OCI-LY7 (cell line): ENCODE measurements around the gene KRT38.

ENCODE experiments used
- EZH2phosphoT487 ChIP-seq: fragments of 200-600 bp; sonication (generic); IDR thresholded peaks from 2 replicates; pipeline ENCODE4 v1.6.1; 2018; ENCODE audit warnings: low read depth, borderline replicate concordance, mild to moderate bottlenecking, mixed run types, antibody characterized with exemption, low read length, moderate library complexity, mixed read lengths
- TF ChIP-seq, protein P1 (sequence below): fragments of 200-600 bp; sonication (generic); conservative IDR thresholded peaks from 2 replicates; pipeline ENCODE4 v1.5.1; 2014; ENCODE audit warnings: mild to moderate bottlenecking, antibody characterized with exemption, low read length, moderate library complexity, mixed read lengths

DNA sequence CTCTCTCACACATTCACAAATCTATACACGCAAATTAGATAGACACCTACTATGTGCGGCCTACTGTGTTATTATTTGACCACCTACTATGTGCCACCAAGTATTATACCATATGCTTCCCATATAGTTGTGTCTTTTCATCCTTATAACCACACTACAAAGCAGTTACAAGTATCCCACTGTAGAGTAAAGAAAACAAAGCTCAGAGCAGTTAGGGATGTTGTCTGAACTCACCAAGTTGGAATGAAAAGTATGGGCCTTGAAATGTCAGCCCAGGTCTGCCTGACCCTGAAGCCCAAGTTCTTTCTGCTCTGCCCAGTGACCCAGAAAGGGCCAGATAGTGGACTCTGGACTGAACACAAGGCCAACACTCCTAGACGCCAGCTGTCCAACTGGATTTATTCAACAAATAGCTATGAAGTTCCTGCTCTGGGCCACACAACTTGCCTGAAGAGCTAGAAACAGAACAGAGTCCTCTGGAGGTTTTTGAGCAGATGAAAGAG is 24.9 kb downstream of the KRT38 start:
- TF ChIP-seq, protein P1, sequence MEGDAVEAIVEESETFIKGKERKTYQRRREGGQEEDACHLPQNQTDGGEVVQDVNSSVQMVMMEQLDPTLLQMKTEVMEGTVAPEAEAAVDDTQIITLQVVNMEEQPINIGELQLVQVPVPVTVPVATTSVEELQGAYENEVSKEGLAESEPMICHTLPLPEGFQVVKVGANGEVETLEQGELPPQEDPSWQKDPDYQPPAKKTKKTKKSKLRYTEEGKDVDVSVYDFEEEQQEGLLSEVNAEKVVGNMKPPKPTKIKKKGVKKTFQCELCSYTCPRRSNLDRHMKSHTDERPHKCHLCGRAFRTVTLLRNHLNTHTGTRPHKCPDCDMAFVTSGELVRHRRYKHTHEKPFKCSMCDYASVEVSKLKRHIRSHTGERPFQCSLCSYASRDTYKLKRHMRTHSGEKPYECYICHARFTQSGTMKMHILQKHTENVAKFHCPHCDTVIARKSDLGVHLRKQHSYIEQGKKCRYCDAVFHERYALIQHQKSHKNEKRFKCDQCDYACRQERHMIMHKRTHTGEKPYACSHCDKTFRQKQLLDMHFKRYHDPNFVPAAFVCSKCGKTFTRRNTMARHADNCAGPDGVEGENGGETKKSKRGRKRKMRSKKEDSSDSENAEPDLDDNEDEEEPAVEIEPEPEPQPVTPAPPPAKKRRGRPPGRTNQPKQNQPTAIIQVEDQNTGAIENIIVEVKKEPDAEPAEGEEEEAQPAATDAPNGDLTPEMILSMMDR: no peak
- TF ChIP-seq EZH2phosphoT487: no peak
